Fibroblast of villous mesenchyme (primary cell): Measurements from ENCODE around the gene ABR. TPM values are rescaled to one million over a fixed set of nuclear protein-coding genes. Genes with fewer than 3 reads are reported as not detected.
A peak's percentile ranks its signal among the peaks of the same experiment; 100 is the strongest.

Source experiments
- DNase-seq: peaks from one replicate; pipeline ENCODE4 v3.0.0-alpha.2; 2010; ENCODE audit warnings: low read depth
- H3K4me3 ChIP-seq: 2 replicates; pipeline ENCODE4 v1.5.1; 2011; ENCODE audit warnings: low read depth, mild to moderate bottlenecking, low read length
- total RNA-seq: library from RNA; depleted of rRNA; stranded (reverse); fragments of >200 nt; gene quantifications from 2 replicates; pipeline ENCODE4 v1.2.3, GENCODE V29; 2012
- TF ChIP-seq, protein P1 (sequence below): IDR thresholded peaks from 2 replicates; pipeline ENCODE4 v1.5.1; 2012; ENCODE audit warnings: low read depth, mild to moderate bottlenecking, low read length; ENCODE audit not compliant: insufficient read depth

ABR gene
- total RNA-seq, 1 donor, result 51.8 TPM

DNA sequence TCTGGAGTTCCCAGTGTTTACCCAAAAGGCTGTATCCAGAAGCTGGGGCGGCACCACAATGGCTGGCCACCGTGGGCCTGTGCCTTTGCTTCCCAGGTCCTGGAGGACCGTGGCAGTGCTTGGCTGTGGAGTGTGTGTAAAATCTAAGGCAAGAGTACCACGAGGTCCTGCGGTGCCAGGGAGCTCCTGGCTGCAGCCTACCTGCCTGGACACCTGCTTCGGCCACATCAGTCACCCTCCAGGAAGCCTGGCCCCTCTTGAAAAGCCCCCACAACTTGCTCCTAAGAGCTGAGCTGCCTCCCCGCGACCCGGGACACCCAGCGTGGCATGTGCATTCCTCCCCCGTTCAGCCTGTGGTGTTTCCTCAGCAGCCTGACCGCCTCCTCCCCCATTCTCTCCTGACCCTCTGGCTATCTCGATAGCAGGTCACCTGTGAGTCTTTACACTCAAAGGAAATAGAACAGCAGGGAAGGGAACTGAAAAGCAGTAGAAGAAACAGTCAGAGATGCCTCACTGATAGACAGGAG is 174.9 kb downstream of the ABR start:
- no peak for DNase-seq
- TF ChIP-seq, protein P1, sequence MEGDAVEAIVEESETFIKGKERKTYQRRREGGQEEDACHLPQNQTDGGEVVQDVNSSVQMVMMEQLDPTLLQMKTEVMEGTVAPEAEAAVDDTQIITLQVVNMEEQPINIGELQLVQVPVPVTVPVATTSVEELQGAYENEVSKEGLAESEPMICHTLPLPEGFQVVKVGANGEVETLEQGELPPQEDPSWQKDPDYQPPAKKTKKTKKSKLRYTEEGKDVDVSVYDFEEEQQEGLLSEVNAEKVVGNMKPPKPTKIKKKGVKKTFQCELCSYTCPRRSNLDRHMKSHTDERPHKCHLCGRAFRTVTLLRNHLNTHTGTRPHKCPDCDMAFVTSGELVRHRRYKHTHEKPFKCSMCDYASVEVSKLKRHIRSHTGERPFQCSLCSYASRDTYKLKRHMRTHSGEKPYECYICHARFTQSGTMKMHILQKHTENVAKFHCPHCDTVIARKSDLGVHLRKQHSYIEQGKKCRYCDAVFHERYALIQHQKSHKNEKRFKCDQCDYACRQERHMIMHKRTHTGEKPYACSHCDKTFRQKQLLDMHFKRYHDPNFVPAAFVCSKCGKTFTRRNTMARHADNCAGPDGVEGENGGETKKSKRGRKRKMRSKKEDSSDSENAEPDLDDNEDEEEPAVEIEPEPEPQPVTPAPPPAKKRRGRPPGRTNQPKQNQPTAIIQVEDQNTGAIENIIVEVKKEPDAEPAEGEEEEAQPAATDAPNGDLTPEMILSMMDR, result no peak
- H3K4me3 ChIP-seq, result no peak overlapping the region

GRCh38 chr17:1003972-1004768 is 175.6 kb downstream of the ABR start:
- no peak for DNase-seq
- TF ChIP-seq, protein P1, result no peak
- no peak overlapping the region for H3K4me3 ChIP-seq

DNA sequence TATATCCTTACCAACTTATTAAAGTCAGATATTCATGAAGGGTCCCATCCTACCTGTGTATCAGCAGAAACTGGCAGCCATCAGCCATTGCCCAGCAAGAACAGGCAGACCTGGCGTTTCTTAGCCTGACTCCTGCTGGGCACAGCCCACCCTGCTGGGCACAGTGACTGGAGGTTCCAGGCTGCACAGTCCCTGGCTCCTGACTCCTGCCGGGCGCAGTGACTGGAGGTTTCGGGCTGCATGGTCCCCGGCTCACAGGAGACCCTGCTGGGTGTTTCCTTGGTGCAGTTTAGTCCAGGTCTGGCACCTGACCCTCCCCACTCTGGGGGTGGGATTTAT is 176.2 kb downstream of the ABR start:
- H3K4me3 ChIP-seq, result no peak overlapping the region
- TF ChIP-seq, protein P1, result no peak
- no peak for DNase-seq

- DNase-seq, result peak; percentile 71
- TF ChIP-seq, protein P1, result no peak
- H3K4me3 ChIP-seq, result no peak overlapping the region
Measured at GRCh38 chr17:1002771-1003555, 176.8 kb downstream of the ABR start.

DNA sequence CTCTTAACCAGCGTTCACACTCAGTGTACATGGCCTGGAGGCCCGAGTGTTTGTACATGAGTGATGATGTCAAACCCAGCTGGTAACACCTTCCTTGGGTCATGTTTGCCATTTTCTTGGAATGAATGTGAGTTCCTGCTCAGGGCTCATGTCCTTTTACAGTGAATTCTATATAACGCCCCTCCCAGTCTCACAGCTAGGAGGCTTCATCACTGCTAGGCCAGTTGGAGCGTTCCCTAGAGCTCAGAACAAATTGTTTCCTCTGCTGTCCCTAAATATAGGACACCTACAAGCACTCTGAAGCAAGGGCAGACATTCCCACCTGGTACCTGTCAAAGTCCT is 177.4 kb downstream of the ABR start:
- peak; percentile 45 for DNase-seq
- TF ChIP-seq, protein P1, result peak; percentile 5

GRCh38 chr17:1001640-1002411 is 178.0 kb downstream of the ABR start:
- DNase-seq, result peak; percentile 75
- no peak overlapping the region for H3K4me3 ChIP-seq
- TF ChIP-seq, protein P1, result no peak

More for the DNA sequence above, 177.4 kb downstream of the ABR start:
- H3K4me3 ChIP-seq, result no peak overlapping the region
